ENCODE results near the gene INSL4.
A peak's percentile ranks its signal among the peaks of the same experiment; 100 is the strongest.

Gene INSL4

DNA sequence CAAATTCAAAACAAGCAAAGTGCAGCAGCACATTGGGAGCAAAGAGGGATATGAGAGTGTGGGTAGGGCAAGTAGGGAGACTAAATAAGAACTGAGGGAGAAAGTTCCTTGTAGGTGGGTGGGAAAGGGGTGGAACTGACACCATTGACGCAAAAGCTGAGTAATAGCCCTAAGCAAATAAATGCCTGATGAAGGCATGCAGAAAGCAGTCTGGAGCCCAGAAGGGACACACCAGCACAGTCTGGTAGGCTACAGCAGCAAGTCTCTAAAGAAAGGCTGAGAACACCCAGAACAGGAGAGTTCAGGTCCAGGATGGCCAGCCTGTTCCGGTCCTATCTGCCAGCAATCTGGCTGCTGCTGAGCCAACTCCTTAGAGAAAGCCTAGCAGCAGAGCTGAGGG lies at the start of gene INSL4:
Gene INSL4 (plus strand): TSS at position 208 of the 400 bp plus-strand sequence. CDS start 105 bp downstream, at position 313.
- Mint-ChIP-seq H3K27me3 (ENCODE audit: low read depth) (peaks cover 20% of the 10 kb centered on the region), H3K9me3 (no peaks in the 10 kb centered on the region), H3K36me3 (ENCODE audit: low read depth) (no peaks in the 10 kb centered on the region), H3K4me1 (ENCODE audit: low read depth) (no peaks in the 10 kb centered on the region), H3K27ac (no peak within 1 kb of the TSS), H3K4me3 (no peak within 1 kb of the TSS)
- DNase-seq (ENCODE audit: low spot score): no peak

DNA sequence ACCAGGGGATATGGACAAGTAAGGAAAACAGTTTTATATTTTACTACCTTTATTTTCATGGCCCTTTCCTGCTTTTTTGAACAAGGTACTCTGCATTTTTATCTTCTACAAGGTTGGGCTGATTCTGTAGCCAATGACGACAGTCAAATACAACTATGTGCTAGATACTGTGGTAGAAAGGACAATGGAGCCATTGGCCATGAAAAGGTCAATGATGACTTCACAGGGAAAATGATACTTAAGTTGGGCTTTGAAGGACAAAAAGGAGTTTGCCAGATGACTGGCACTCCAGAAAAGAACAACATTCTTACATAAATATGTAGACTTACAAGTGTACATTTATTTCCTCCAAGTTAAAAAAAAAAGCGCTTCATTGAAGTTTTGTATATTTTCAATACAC lies 46.4 kb upstream of the INSL4 start:
- Mint-ChIP-seq H3K4me3 (no peak overlapping the region), H3K36me3 (ENCODE audit: low read depth) (peaks cover 2% of the 10 kb centered on the region), H3K9me3 (peaks cover 10% of the 10 kb centered on the region), H3K27ac (no peak overlapping the region), H3K27me3 (ENCODE audit: low read depth) (peaks cover 11% of the 10 kb centered on the region), H3K4me1 (ENCODE audit: low read depth) (peaks cover 20% of the 10 kb centered on the region)
- DNase-seq (ENCODE audit: low spot score): no peak

DNA sequence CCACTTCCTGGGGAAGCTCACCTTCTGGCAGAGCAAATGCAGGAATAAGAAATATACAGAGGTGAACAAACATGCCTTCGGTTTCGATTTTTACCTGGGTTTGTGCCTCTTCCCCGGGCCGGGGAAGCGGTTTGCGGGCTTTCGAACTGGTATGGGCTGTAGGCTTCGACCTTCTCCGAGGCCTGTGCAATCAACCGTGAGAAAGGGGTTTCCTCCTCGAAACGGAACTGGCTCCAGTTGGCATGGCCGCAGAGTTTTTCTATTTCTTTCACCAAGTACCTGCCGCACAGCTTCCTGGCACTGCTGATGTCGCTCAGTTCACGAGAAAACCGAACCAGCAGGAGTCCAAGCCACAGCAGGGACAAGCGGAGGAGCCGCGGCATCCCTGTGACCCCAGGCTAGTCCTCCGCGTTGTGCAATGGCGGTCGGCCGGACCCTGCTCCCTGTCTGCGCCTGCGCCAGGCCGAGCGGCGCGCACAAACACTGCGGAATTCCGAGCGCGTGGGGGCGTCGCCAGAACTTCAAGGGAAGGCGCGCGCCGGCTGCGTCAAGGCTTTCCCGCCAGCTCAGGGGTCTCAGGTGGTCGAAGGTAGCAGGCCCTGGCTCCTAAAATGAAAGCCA lies 45.9 kb upstream of the INSL4 start, which contains the start of gene INSL6:
Gene INSL6 (minus strand): TSS at position 420 of the 621 bp plus-strand sequence. CDS start 37 bp downstream, at position 383.
- Mint-ChIP-seq H3K4me3 (peak within 1 kb of the TSS; percentile 27), H3K9me3 (peaks cover 6% of the 10 kb centered on the region), H3K36me3 (ENCODE audit: low read depth) (peaks cover 2% of the 10 kb centered on the region), H3K27me3 (ENCODE audit: low read depth) (peaks cover 11% of the 10 kb centered on the region), H3K4me1 (ENCODE audit: low read depth) (peaks cover 20% of the 10 kb centered on the region), H3K27ac (peak within 1 kb of the TSS; percentile 61)
- DNase-seq (ENCODE audit: low spot score): no peak

DNA sequence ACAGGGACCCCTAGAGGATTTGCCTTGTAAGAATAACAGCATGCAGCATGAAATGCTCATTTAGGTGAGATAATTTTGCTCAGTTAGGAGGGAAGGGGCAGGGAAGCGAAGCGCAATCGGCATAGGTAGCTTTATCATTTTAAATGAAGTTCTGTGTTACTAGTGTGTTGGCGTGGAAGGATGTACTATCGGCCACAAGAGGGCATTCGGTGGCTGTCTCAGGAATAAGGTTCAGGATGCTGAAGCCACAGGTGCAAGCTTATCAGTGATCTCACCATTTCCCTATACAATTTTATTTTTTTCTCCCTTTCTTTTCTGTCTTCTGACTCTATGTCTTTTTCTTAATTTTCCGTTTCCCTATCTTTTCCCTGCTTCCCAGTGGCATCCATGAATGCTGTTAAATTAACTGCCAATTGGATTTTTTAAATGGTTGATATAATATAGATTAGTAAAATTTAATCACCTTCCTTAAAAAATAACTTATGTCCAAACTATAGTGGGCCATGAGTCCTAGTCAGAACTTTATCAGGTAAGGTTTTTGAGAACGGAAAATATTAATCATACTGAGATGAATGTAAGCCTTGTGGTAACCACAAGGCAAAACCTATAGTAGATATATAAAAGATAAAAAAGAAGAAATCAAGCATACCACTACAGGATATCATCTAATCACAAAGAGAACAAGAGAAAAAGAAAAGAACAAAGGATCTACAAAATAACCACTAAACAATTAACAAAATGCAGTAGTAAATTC lies 44.6 kb upstream of the INSL4 start:
- Mint-ChIP-seq H3K4me1 (ENCODE audit: low read depth) (peaks cover 20% of the 10 kb centered on the region), H3K27me3 (ENCODE audit: low read depth) (peaks cover 17% of the 10 kb centered on the region), H3K4me3 (peak overlapping the region; percentile 27), H3K36me3 (ENCODE audit: low read depth) (no peaks in the 10 kb centered on the region), H3K9me3 (no peaks in the 10 kb centered on the region), H3K27ac (peak overlapping the region; percentile 61)
- DNase-seq (ENCODE audit: low spot score): peak; percentile 42

DNA sequence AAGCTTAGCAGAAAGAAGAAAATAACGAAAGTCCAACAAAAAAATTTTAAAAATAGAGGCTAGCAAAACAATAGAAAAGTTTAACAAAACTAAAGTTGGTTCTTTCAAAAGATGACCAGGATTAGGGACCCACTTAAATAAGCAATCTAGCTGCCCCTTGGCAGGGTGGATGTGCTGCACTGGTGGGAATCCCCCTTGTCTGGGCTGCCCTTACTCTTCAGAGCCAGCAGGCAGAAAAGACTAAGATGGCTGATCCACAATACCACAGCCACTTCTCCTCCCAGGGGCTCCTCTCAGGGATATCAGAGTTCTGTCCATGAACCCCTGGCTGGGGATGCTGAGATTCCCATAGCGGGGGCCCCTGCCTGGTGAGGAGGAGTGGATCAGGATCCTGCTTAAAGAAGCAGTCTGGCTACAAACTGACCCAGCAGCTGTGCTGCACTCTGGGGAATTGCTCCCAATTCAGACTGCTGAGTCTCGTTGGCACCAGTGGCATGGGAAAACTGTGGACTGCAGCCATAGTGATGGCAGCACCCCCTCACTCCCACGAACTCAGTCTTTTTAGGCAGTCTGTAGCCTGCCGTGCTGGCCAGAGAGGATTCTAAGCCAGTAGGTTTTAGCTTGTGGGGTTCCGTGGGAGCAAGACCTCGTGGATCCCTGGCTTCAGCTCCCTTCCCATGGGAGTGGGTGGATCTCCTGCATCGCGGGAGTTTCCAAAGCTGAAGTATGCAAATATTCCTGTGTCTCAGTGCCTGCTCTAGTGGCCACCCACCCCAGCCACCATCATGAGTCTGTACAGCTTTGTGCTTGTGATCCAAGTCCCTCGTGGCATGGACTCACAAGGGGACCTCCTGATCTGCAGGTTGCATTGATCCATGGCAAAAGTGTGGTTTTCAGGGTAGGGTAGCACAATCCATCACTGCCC lies 42.9 kb upstream of the INSL4 start:
- H3K4me1 Mint-ChIP-seq (ENCODE audit: low read depth): peaks cover 20% of the 10 kb centered on the region
- H3K36me3 Mint-ChIP-seq (ENCODE audit: low read depth): no peaks in the 10 kb centered on the region
- no peak overlapping the region for H3K4me3 Mint-ChIP-seq
- no peak overlapping the region for H3K27ac Mint-ChIP-seq
- DNase-seq (ENCODE audit: low spot score): no peak
- H3K9me3 Mint-ChIP-seq: no peaks in the 10 kb centered on the region
- peaks cover 22% of the 10 kb centered on the region for H3K27me3 Mint-ChIP-seq (ENCODE audit: low read depth)

DNA sequence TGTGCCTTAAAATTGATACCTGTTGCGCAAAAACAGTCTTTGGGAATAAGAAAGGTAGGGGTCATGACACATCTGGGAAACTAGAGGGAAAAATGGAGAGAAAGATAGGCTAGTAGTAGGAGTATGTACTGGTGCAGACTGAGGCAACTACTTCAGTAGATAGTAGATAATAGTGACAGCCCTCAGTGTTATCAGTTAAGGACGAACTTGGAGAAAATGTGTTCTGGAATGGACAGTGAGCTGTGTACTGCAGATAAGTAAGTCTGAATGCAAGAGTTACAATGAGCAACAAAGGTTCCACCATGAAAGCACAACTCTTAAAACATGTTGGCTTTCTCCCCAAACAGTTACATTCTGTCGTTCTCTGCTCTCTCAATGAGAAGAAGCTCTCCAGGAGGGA lies 39.2 kb upstream of the INSL4 start:
- Mint-ChIP-seq H3K27ac (no peak overlapping the region), H3K36me3 (ENCODE audit: low read depth) (no peaks in the 10 kb centered on the region), H3K9me3 (no peaks in the 10 kb centered on the region), H3K27me3 (ENCODE audit: low read depth) (peaks cover 44% of the 10 kb centered on the region), H3K4me3 (no peak overlapping the region), H3K4me1 (ENCODE audit: low read depth) (peaks cover 4% of the 10 kb centered on the region)
- no peak for DNase-seq (ENCODE audit: low spot score)

DNA sequence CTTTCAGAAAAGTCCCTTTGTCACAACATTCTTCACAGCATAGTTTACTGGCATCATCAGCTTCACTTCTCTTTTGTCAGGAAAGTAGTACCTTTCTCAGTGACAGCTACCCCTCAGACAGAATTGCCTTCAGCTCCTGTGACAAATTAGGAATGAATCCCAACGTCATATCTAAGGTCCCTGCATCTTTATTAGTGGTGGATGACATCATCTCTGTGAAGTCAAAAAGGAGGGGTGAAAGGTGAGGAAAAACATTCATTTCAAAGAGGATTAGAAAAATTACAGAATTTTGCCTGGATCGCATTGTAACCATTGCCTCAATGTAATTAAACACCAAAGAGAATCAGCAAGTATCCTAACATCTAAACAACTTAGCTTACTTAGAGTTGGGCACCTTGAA lies 37.9 kb upstream of the INSL4 start:
- H3K27ac Mint-ChIP-seq: no peak overlapping the region
- no peak for DNase-seq (ENCODE audit: low spot score)
- peaks cover 47% of the 10 kb centered on the region for H3K27me3 Mint-ChIP-seq (ENCODE audit: low read depth)
- H3K4me1 Mint-ChIP-seq (ENCODE audit: low read depth): no peaks in the 10 kb centered on the region
- no peaks in the 10 kb centered on the region for H3K36me3 Mint-ChIP-seq (ENCODE audit: low read depth)
- no peak overlapping the region for H3K4me3 Mint-ChIP-seq
- H3K9me3 Mint-ChIP-seq: no peaks in the 10 kb centered on the region

DNA sequence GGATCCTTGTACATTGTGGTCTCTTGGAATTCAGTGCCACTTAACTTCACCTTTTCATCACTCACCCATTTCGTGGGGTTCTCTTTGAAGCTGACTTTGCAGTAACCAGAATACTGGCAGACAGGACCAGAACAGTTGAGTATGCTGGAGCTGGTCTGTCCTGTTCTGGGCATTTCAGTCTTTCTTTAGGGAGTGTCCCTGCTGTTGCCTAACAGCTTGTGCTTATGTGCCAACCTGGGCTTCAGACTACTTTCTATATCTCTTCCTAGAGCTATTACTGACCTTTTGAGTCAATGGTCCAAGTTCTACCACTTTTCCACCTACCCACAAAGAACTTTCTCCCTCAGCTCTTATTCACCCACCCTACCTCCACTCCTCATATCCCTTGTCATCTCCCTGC lies 35.8 kb upstream of the INSL4 start:
- no peaks in the 10 kb centered on the region for H3K36me3 Mint-ChIP-seq (ENCODE audit: low read depth)

DNA sequence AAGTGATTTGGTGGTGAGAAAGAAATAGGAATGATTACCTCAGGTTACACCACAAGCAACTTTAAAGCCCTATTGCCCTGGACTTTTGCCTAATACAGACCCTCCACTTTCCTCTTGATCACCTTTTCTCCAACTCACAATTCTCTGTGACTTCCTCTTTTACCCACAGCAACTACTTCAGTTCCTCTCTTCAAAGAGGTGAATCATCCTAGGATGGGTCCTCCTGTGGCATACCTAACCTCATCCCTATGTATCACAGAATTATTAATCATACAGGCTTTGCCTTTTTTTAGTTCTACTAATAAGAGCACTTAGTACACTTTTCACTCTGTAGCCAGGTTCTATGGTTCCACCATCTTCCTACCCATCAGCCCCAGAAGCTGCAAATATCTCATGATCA lies 26.1 kb upstream of the INSL4 start:
- DNase-seq (ENCODE audit: low spot score): no peak
- H3K27ac Mint-ChIP-seq: no peak overlapping the region
- no peak overlapping the region for H3K4me3 Mint-ChIP-seq
- peaks cover 12% of the 10 kb centered on the region for H3K27me3 Mint-ChIP-seq (ENCODE audit: low read depth)
- H3K9me3 Mint-ChIP-seq: peaks cover 4% of the 10 kb centered on the region
- H3K4me1 Mint-ChIP-seq (ENCODE audit: low read depth): peaks cover 7% of the 10 kb centered on the region
- no peaks in the 10 kb centered on the region for H3K36me3 Mint-ChIP-seq (ENCODE audit: low read depth)

More for the DNA sequence above, 35.8 kb upstream of the INSL4 start:
- no peaks in the 10 kb centered on the region for H3K4me1 Mint-ChIP-seq (ENCODE audit: low read depth)
- DNase-seq (ENCODE audit: low spot score): no peak
- no peak overlapping the region for H3K4me3 Mint-ChIP-seq
- H3K27me3 Mint-ChIP-seq (ENCODE audit: low read depth): peaks cover 42% of the 10 kb centered on the region
- H3K27ac Mint-ChIP-seq: no peak overlapping the region
- H3K9me3 Mint-ChIP-seq: no peaks in the 10 kb centered on the region

DNA sequence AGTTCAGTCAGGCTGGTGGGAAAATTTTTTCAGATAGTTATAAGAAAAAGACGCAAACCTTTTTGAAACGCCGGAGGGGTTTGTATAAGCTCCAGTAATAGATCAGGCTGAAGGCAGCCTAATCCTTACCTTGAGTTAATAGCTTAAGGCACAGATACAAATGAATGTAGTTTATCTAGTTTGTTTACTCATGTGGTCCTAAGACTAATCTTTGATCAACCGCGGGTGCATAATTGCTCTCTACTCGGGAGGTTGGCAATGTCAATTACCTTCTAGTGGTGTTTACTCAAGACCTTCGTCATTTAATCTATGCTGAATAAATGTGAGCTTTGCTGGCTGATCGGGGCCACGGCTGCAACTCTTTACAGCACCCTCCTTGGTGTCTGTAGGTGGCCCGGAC lies 665 bp upstream of the INSL4 start:
- H3K27ac Mint-ChIP-seq: no peak overlapping the region
- no peak overlapping the region for H3K4me3 Mint-ChIP-seq
- H3K27me3 Mint-ChIP-seq (ENCODE audit: low read depth): peaks cover 23% of the 10 kb centered on the region
- H3K4me1 Mint-ChIP-seq (ENCODE audit: low read depth): no peaks in the 10 kb centered on the region
- no peak for DNase-seq (ENCODE audit: low spot score)
- H3K9me3 Mint-ChIP-seq: no peaks in the 10 kb centered on the region
- H3K36me3 Mint-ChIP-seq (ENCODE audit: low read depth): no peaks in the 10 kb centered on the region

DNA sequence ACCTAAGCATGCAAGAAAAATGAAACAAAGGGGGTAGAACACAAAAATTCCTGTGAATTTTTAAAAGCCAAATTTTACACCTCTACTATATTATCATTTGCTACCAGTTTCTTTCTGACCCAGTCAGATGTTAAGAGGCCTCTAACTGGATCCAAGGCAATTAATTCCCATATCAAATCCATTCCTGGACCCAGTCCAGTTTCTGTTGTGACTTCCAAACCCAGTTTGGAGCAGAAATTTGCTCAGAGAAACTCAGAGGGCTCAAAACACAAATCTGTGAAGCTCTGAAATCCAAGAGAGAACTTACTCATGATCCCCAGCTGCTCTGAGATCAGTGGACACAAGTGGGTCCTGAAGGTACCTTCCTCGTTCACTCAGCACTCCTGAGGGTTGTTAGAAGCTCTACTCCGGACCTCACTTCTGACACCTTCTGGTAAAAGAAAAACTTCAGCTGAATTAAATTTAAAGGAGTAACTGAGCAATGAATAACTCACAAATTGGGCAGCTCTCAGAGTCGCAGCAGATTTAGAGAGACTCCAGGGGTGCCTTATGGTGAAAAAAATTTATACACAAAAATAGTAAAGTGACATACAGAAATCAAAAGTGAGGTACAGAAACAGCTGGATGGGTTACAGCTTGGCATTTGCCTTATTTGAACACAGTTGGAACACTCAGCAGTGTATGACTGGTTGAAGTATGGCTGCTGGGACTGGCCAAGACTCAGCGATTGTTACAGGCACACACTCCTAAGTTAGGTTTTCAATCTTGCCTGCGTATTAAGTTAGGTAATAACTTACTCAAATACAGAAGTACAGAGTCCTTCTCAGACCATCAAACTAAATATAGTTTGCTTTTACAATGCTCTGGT lies 32.4 kb downstream of the INSL4 start:
- no peak overlapping the region for H3K4me3 Mint-ChIP-seq
- no peak overlapping the region for H3K27ac Mint-ChIP-seq

DNA sequence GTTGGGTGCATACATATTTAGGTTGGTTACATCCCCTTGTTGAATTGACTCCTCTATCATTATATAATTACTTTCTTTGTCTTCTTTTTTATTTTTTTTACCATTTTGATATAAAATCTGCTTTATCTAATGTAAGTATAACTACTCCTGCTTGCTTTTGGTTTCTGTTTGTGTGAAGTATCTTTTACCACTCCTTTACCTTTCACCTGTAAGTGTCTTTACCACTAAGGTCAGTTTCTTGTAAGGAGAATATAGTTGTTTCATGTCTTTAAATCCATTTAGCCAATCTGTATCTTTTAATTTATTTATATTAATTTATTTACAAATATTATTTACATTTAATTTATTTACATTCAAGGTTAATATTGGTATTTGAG lies 33.0 kb downstream of the INSL4 start:
- peaks cover 3% of the 10 kb centered on the region for H3K27me3 Mint-ChIP-seq (ENCODE audit: low read depth)
- no peaks in the 10 kb centered on the region for H3K36me3 Mint-ChIP-seq (ENCODE audit: low read depth)
- peaks cover 6% of the 10 kb centered on the region for H3K9me3 Mint-ChIP-seq
- no peak overlapping the region for H3K27ac Mint-ChIP-seq
- H3K4me3 Mint-ChIP-seq: no peak overlapping the region
- no peaks in the 10 kb centered on the region for H3K4me1 Mint-ChIP-seq (ENCODE audit: low read depth)
- DNase-seq (ENCODE audit: low spot score): no peak

More for the DNA sequence above, 32.4 kb downstream of the INSL4 start:
- H3K4me1 Mint-ChIP-seq (ENCODE audit: low read depth): no peaks in the 10 kb centered on the region
- H3K9me3 Mint-ChIP-seq: peaks cover 8% of the 10 kb centered on the region
- DNase-seq (ENCODE audit: low spot score): no peak
- H3K36me3 Mint-ChIP-seq (ENCODE audit: low read depth): no peaks in the 10 kb centered on the region
- peaks cover 3% of the 10 kb centered on the region for H3K27me3 Mint-ChIP-seq (ENCODE audit: low read depth)

DNA sequence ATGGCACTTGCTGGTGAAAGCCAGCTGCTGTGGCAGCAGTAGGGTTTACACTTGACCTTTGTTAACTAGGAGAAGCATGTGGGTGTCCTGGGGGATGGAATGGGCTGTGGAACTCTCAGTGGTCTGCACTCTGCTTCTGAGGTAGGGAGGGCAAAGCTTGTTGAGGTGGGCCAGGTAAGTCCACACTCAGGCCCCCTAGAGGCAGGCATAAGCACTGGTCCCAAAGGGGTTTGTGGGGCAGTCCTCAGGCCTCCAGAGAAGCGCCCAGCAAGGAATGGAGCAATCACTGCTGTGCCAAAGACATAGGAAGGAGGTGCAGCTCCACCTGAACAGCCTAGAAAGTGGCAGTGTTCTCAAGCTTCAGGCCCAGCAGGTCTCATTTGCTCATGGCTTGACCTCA lies 34.7 kb downstream of the INSL4 start:
- H3K27me3 Mint-ChIP-seq (ENCODE audit: low read depth): no peaks in the 10 kb centered on the region
- no peaks in the 10 kb centered on the region for H3K4me1 Mint-ChIP-seq (ENCODE audit: low read depth)
- DNase-seq (ENCODE audit: low spot score): no peak
- no peak overlapping the region for H3K27ac Mint-ChIP-seq
- H3K9me3 Mint-ChIP-seq: no peaks in the 10 kb centered on the region
- H3K36me3 Mint-ChIP-seq (ENCODE audit: low read depth): no peaks in the 10 kb centered on the region
- no peak overlapping the region for H3K4me3 Mint-ChIP-seq
